Measurements from ENCODE around the gene CFAP100. TPM values are rescaled to one million over a fixed set of nuclear protein-coding genes. Genes with fewer than 3 reads are reported as not detected.

CFAP100 gene
- total RNA-seq, 1 donor from 2014 or later: not detected

DNA sequence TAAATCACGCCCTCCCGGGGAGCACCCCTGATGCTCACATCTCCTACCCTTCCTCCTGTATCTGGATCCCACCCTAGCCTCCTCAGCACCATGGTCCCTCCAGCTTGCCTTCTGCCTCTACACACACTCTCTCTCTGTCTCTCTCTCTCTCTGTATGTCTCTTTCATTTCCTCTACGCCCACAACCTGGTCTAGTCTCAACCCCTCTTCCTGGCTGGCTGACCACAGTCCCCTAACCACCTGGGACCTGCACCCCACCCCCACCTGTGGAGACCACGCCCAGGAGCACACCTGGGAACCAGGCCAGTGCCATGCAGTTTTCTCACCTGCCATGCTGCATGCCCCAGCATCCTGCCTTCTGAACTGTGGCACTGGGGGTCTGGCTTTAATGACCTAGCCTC is 4.0 kb upstream of the CFAP100 start:
- Mint-ChIP-seq H3K4me3 (ENCODE audit: unreplicated experiment) (no peak overlapping the region), H3K9me3 (ENCODE audit: unreplicated experiment) (no peaks in the 10 kb centered on the region), H3K27me3 (ENCODE audit: unreplicated experiment) (peaks cover 5% of the 10 kb centered on the region), H3K4me1 (ENCODE audit: unreplicated experiment) (peaks cover 3% of the 10 kb centered on the region), H3K36me3 (ENCODE audit: low read depth, unreplicated experiment) (no peaks in the 10 kb centered on the region), H3K27ac (ENCODE audit: unreplicated experiment) (no peak overlapping the region)
- DNase-seq (ENCODE audit: low spot score): no peak
- TF ChIP-seq, protein P1, sequence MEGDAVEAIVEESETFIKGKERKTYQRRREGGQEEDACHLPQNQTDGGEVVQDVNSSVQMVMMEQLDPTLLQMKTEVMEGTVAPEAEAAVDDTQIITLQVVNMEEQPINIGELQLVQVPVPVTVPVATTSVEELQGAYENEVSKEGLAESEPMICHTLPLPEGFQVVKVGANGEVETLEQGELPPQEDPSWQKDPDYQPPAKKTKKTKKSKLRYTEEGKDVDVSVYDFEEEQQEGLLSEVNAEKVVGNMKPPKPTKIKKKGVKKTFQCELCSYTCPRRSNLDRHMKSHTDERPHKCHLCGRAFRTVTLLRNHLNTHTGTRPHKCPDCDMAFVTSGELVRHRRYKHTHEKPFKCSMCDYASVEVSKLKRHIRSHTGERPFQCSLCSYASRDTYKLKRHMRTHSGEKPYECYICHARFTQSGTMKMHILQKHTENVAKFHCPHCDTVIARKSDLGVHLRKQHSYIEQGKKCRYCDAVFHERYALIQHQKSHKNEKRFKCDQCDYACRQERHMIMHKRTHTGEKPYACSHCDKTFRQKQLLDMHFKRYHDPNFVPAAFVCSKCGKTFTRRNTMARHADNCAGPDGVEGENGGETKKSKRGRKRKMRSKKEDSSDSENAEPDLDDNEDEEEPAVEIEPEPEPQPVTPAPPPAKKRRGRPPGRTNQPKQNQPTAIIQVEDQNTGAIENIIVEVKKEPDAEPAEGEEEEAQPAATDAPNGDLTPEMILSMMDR (IDR thresholded peaks at IDR 0.05; ENCODE audit: unreplicated experiment): no peak

DNA sequence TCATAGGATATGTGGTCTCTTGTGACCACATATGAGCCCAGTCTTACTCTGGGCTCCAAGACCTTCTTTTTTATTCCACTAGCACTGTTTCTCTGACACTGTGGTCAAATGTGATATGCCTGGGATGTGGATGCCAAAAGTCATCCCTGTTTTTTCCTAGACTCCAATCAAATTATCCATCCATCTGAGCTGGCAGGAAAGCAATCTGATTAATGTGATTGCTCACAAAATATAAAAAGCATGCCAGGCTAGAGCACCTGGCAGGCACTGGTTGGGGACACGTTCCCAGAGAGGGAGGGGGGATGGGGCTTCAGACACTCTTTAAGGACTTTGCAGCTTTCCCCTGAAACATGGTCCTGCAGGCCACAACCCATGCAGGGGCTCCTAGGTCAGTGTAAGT is 3.1 kb upstream of the CFAP100 start:
- DNase-seq (ENCODE audit: low spot score): no peak
- Mint-ChIP-seq H3K4me1 (ENCODE audit: unreplicated experiment) (peaks cover 3% of the 10 kb centered on the region), H3K36me3 (ENCODE audit: low read depth, unreplicated experiment) (no peaks in the 10 kb centered on the region), H3K9me3 (ENCODE audit: unreplicated experiment) (no peaks in the 10 kb centered on the region), H3K27me3 (ENCODE audit: unreplicated experiment) (peaks cover 5% of the 10 kb centered on the region), H3K27ac (ENCODE audit: unreplicated experiment) (no peak overlapping the region), H3K4me3 (ENCODE audit: unreplicated experiment) (no peak overlapping the region)
- TF ChIP-seq, protein P1 (IDR thresholded peaks at IDR 0.05; ENCODE audit: unreplicated experiment): no peak

DNA sequence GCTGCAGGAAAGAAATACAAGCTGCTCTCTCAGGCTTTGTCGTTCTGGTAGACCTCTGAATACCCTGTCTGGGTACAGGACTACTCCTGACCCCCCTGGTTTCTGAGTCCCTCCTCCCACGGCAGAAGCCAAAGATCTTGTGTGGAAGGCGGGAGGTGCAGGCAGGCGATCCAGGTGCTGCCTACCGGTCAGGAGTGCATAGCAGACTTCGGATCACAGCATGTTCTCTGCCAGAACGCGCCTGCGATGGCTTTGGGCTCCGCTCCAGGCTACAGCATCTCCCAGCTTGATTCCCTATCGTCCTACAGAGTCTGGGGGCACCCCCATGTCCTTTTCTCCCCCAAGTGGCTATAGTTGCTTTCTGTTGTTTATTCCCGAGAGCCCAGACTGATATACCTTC is 2.5 kb upstream of the CFAP100 start:
- Mint-ChIP-seq H3K4me1 (ENCODE audit: unreplicated experiment) (peaks cover 3% of the 10 kb centered on the region), H3K27ac (ENCODE audit: unreplicated experiment) (no peak overlapping the region), H3K4me3 (ENCODE audit: unreplicated experiment) (no peak overlapping the region), H3K36me3 (ENCODE audit: low read depth, unreplicated experiment) (no peaks in the 10 kb centered on the region), H3K9me3 (ENCODE audit: unreplicated experiment) (no peaks in the 10 kb centered on the region), H3K27me3 (ENCODE audit: unreplicated experiment) (peaks cover 7% of the 10 kb centered on the region)
- DNase-seq (ENCODE audit: low spot score): no peak
- TF ChIP-seq, protein P1 (IDR thresholded peaks at IDR 0.05; ENCODE audit: unreplicated experiment): no peak

DNA sequence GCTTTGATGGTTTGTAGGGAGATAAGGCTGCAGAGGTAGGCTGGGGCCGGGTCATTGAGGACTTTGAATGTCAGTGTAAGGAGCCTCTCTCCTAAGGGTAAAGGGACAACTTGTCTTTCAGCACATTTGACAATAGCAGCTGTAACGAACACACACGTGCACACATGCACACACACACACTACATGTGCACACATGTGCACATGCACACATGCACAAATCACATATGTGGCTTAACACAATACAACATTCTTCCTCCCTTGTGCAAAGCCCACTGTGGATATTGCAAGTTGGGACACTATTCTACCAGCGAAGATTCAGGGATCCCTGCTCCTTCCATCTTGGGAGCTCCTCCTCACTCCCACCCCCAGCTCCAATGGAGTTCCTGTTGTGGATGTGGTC is 1.1 kb upstream of the CFAP100 start:
- no peaks in the 10 kb centered on the region for H3K36me3 Mint-ChIP-seq (ENCODE audit: low read depth, unreplicated experiment)
- TF ChIP-seq, protein P1 (IDR thresholded peaks at IDR 0.05; ENCODE audit: unreplicated experiment): no peak
- no peaks in the 10 kb centered on the region for H3K9me3 Mint-ChIP-seq (ENCODE audit: unreplicated experiment)
- H3K4me1 Mint-ChIP-seq (ENCODE audit: unreplicated experiment): peaks cover 3% of the 10 kb centered on the region
- peaks cover 5% of the 10 kb centered on the region for H3K27me3 Mint-ChIP-seq (ENCODE audit: unreplicated experiment)
- no peak overlapping the region for H3K27ac Mint-ChIP-seq (ENCODE audit: unreplicated experiment)
- H3K4me3 Mint-ChIP-seq (ENCODE audit: unreplicated experiment): no peak overlapping the region
- no peak for DNase-seq (ENCODE audit: low spot score)

DNA sequence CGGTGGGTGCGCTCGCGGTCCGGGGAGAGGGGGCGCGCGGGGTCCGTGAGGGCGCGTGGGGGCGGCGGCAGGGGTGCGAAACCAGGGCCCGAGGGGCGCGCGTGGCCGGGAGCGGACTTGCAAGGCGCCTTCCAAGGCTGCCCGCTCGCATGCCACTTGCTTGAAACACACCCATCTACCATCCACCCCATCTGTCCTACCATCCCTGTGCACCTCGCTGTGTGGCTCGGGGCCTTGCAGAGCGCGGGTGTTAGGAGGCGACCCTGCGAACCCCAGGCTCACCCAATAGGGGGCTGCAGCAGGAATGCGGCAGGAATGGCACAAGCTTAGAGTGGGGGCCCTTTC is 240 bp downstream of the CFAP100 start:
- Mint-ChIP-seq H3K27me3 (ENCODE audit: unreplicated experiment) (peaks cover 5% of the 10 kb centered on the region), H3K36me3 (ENCODE audit: low read depth, unreplicated experiment) (no peaks in the 10 kb centered on the region), H3K27ac (ENCODE audit: unreplicated experiment) (no peak overlapping the region), H3K4me3 (ENCODE audit: unreplicated experiment) (no peak overlapping the region), H3K9me3 (ENCODE audit: unreplicated experiment) (no peaks in the 10 kb centered on the region), H3K4me1 (ENCODE audit: unreplicated experiment) (no peaks in the 10 kb centered on the region)
- TF ChIP-seq, protein P1 (IDR thresholded peaks at IDR 0.05; ENCODE audit: unreplicated experiment): no peak
- DNase-seq (ENCODE audit: low spot score): no peak

Measured in endothelial cell (in vitro differentiated cells).